Gastroesophageal sphincter (tissue), 4 donors: ENCODE measurements around the gene KRTAP3-2. TPM values are rescaled to one million over a fixed set of nuclear protein-coding genes. Genes with fewer than 3 reads are reported as not detected.

Experiments
- ATAC-seq: fragments of 150-250 bp; one replicate; pipeline ENCODE4 v1.9.1; 2016; ENCODE audit warnings: mild to moderate bottlenecking, moderate library complexity
- H3K27ac ChIP-seq, 4 donors: fragments of 200-600 bp; sonication (generic) in 3 of 4; 1 replicate in 3 of 4; 2 replicates in 1 of 4; pipeline ENCODE4 v1.5.1; 2016 to 2019
- H3K27me3 ChIP-seq: fragments of 200-600 bp; sonication (generic); one replicate; pipeline ENCODE4 v1.5.1; 2019
- H3K36me3 ChIP-seq, 2 donors: fragments of 200-600 bp; sonication (generic); one replicate each; pipeline ENCODE4 v1.5.1; 2019; ENCODE audit warnings: control low read depth in 1 of 2
- H3K4me1 ChIP-seq, 3 donors: fragments of 200-600 bp; sonication (generic); 1 replicate in 2 of 3; 2 replicates in 1 of 3; pipeline ENCODE4 v1.5.1; 2016 to 2019; ENCODE audit warnings: control low read depth in 2 of 3
- H3K4me3 ChIP-seq, 2 donors: fragments of 200-600 bp; sonication (generic); one replicate each; pipeline ENCODE4 v1.5.1; 2019; ENCODE audit warnings: mild to moderate bottlenecking in 1 of 2, moderate library complexity in 1 of 2
- H3K9me3 ChIP-seq, 3 donors: fragments of 200-600 bp; sonication (generic); one replicate each; pipeline ENCODE4 v1.5.1; 2017 to 2019; ENCODE audit warnings: control low read depth in 2 of 3
- EP300 ChIP-seq: sonication (generic); formaldehyde crosslinking; IDR thresholded peaks from one replicate; pipeline ENCODE4 v1.6.1; 2017; ENCODE audit warnings: antibody characterized with exemption, mild to moderate bottlenecking
- POLR2A ChIP-seq, 2 donors: fragments of 450-650 bp; IDR thresholded peaks; one replicate each; pipeline ENCODE4 v1.6.1; 2017; ENCODE audit warnings: antibody characterized with exemption in 2 of 2, mild to moderate bottlenecking in 2 of 2, moderate library complexity in 1 of 2
- POLR2AphosphoS5 ChIP-seq: sonication (generic); formaldehyde crosslinking; IDR thresholded peaks from one replicate; pipeline ENCODE4 v1.6.1; 2017; ENCODE audit warnings: antibody characterized with exemption
- WGBS, 2 donors: methylation state at CpG; one replicate each; pipeline ENCODE4 v1.1.5; 2018; ENCODE audit warnings: low coverage in 1 of 2; 5-methylcytosine and 5-hydroxymethylcytosine counted together
- total RNA-seq, 4 donors: library from RNA; depleted of rRNA; stranded (reverse); fragments of >200 nt; gene quantifications; one replicate each; pipeline ENCODE4 v1.1.0, GENCODE V29; 2016
- TF ChIP-seq, protein P1 (sequence below), 4 experiments: fragments of 200-600 bp in 2 of 4; fragments of 450-650 bp in 2 of 4; sonication (generic) in 1 of 4; IDR thresholded peaks; one replicate each; pipeline ENCODE4 v1.5.1; 2017 to 2019; ENCODE audit warnings: antibody characterized with exemption in 4 of 4, mild to moderate bottlenecking in 2 of 4, moderate library complexity in 2 of 4

KRTAP3-2 gene
- total RNA-seq, 4 donors from 2014 or later = not detected

DNA sequence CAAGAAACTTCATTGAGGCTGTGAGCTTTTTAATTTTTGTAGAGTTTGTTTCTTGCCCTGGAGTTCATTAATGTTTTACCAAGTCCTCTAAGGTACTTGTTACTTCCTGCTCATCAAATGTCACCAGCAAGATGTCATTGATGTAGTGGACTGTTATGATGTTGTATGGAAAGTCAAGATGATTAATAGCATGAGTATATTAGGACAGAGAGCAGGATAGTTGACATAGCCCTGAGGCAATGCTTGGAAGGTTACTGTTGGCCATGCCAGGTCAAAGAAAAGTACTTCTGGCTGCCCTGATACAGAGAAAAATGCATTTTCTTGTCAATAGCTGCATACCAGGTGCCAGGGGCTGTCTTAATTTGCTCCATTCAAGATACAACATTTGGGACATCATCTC, 20.6 kb upstream of the KRTAP3-2 start:
- no peaks in the 10 kb centered on the region for H3K4me1 ChIP-seq
- peaks cover 0 to 4% (median 0%) of the 10 kb centered on the region in 3 donors for H3K9me3 ChIP-seq
- ATAC-seq = no peak
- H3K27ac ChIP-seq = no peak overlapping the region
- TF ChIP-seq, protein P1, sequence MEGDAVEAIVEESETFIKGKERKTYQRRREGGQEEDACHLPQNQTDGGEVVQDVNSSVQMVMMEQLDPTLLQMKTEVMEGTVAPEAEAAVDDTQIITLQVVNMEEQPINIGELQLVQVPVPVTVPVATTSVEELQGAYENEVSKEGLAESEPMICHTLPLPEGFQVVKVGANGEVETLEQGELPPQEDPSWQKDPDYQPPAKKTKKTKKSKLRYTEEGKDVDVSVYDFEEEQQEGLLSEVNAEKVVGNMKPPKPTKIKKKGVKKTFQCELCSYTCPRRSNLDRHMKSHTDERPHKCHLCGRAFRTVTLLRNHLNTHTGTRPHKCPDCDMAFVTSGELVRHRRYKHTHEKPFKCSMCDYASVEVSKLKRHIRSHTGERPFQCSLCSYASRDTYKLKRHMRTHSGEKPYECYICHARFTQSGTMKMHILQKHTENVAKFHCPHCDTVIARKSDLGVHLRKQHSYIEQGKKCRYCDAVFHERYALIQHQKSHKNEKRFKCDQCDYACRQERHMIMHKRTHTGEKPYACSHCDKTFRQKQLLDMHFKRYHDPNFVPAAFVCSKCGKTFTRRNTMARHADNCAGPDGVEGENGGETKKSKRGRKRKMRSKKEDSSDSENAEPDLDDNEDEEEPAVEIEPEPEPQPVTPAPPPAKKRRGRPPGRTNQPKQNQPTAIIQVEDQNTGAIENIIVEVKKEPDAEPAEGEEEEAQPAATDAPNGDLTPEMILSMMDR (IDR thresholded peaks at IDR 0.05) = no peak
- TF ChIP-seq EP300 (no peak), POLR2AphosphoS5 (no peak)
- peaks cover 4% of the 10 kb centered on the region for H3K27me3 ChIP-seq
- H3K36me3 ChIP-seq = no peaks in the 10 kb centered on the region
- no peak overlapping the region for H3K4me3 ChIP-seq

DNA sequence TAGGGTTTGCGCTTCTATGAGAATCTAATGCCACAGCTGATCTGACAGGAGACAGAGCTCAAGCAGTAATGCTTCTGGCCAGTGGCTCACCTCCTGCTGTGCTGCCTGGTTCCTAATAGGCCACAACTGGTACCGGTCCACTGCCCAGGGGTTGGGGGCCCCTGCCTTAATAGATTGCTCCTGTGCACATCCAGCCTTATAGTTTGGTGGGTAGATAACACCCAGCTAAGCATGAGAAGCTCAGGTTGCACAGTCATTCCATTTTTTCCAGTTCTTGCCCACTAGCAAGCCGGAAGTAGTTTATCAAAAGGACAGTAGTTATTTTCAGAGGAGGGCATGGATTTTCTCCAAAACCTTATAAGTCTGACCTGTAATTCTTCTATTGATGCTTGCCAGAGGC, 19.7 kb upstream of the KRTAP3-2 start:
- no peak for TF ChIP-seq EP300
- no peak for TF ChIP-seq POLR2A (IDR thresholded peaks at IDR 0.05)
- TF ChIP-seq, protein P1 (IDR thresholded peaks at IDR 0.05) = no peak
- no peak for TF ChIP-seq POLR2AphosphoS5
- peaks cover 0 to 4% (median 0%) of the 10 kb centered on the region in 3 donors for H3K9me3 ChIP-seq
- H3K4me1 ChIP-seq = no peaks in the 10 kb centered on the region
- no peak overlapping the region for H3K4me3 ChIP-seq
- H3K27me3 ChIP-seq = peaks cover 4% of the 10 kb centered on the region
- WGBS, 2 donors = 71 to 93% methylated on average over 1 to 2 of the region's 3 CpGs
- no peak for ATAC-seq
- H3K27ac ChIP-seq = no peak overlapping the region
- H3K36me3 ChIP-seq = no peaks in the 10 kb centered on the region

DNA sequence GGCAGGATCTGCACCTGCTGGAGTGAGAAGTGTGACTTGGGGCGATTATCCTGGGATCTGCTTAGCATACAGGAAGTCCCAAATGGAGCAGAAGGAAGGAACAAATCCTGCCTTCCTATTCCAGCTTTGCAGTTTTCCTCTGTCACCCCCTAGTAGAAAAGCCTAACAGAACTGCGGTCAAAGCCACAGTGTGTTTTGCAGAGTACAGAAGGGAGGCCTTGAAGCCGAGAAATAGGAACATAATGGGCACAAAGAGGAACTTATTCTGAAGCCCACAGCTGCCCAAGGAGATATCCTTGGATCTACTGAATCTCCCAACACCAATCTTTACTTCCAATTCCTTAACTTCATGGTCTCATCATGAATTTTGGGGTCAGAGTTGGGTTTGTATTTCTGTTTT, 18.8 kb upstream of the KRTAP3-2 start:
- WGBS, 2 donors = 61 to 78% methylated on average over 2 to 3 of the region's 3 CpGs
- peaks cover 0 to 4% (median 0%) of the 10 kb centered on the region in 3 donors for H3K9me3 ChIP-seq
- no peak for TF ChIP-seq EP300
- TF ChIP-seq, protein P1 (IDR thresholded peaks at IDR 0.05) = no peak
- no peak for TF ChIP-seq POLR2AphosphoS5
- TF ChIP-seq POLR2A (IDR thresholded peaks at IDR 0.05) = no peak
- H3K4me3 ChIP-seq = no peak overlapping the region
- H3K27ac ChIP-seq = no peak overlapping the region
- H3K4me1 ChIP-seq = no peaks in the 10 kb centered on the region
- no peak for ATAC-seq
- H3K36me3 ChIP-seq = no peaks in the 10 kb centered on the region
- peaks cover 4% of the 10 kb centered on the region for H3K27me3 ChIP-seq

DNA sequence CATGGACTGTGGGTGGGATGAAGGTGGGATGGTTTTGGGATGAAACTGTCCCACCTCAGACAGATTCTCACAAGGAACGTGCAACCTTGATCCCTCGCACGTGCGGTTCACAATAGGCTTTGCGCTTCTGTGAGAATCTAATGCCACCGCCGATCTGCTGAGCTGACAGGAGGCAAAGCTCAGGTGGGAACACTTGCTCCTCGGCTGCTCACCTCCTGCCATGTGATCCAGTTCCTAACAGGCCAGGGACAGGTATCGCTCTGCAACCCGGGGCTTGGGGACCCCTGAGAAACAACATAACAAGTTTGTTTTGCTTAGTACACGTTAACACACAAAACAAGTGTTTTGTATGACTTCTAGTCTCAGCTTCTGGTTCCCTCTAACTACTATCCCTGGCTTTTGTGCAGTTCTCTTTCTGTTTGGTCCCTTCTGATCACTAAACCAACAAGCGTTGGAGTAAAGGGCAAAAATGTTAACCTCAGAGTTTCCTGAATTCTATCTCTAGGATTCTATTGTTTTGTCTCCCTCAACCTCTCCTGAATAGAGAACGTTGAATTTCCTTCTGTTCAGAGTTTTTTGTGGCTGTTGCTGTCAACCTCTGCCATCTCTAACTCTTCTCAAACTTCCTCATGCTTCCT, 17.0 kb upstream of the KRTAP3-2 start:
- Histone ChIP-seq H3K36me3 (no peaks in the 10 kb centered on the region), H3K4me1 (no peaks in the 10 kb centered on the region), H3K27me3 (peaks cover 4% of the 10 kb centered on the region), H3K4me3 (no peak overlapping the region), H3K27ac (no peak overlapping the region), H3K9me3 (peaks cover 0 to 4% (median 0%) of the 10 kb centered on the region in 3 donors)
- WGBS, 2 donors = 71 to 87% methylated on average over 5 to 10 of the region's 13 CpGs
- TF ChIP-seq POLR2AphosphoS5 = no peak
- TF ChIP-seq, protein P1 (IDR thresholded peaks at IDR 0.05) = no peak
- no peak for ATAC-seq

DNA sequence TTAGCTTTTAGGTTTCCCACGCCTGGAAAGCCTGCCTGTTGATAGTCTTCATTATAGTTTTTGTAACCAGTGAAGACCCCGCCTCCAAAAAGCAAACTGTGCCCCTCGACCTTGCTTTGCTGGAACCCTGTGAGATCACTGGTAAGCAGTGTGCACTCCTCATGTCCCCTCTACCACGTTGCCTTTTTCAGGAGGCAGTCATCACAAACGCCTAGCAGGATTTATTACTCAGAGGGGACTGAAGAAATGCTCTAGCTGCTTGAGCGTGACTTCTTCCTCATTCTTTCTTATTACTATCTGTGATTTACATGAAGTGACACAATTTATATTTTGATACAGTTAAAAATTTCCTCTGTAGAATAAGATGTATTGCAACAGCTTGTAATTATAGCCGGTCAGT, 15.7 kb upstream of the KRTAP3-2 start:
- Histone ChIP-seq H3K36me3 (no peaks in the 10 kb centered on the region), H3K4me3 (no peak overlapping the region), H3K9me3 (no peaks in the 10 kb centered on the region), H3K4me1 (no peaks in the 10 kb centered on the region), H3K27ac (no peak overlapping the region), H3K27me3 (peaks cover 4% of the 10 kb centered on the region)
- ATAC-seq = no peak
- 63 to 73% methylated on average over 6 to 7 of the region's 7 CpGs for WGBS, 2 donors
- no peak for TF ChIP-seq EP300
- TF ChIP-seq, protein P1 (IDR thresholded peaks at IDR 0.05) = no peak
- TF ChIP-seq POLR2AphosphoS5 = no peak
- TF ChIP-seq POLR2A (IDR thresholded peaks at IDR 0.05) = no peak
